Stimulated activated CD4-positive, alpha-beta T cell treated with anti-CD3 and anti-CD28 coated beads, Interleukin-1b, Interleukin-23, amount 100 ng/mL, for 48 hours (primary cell): ENCODE results near the gene RNF146.
"Not testable (repeated sequence)": the region's sequence is repeated elsewhere in the genome, so short reads cannot be mapped to it uniquely, and the experiment has no call there.

ENCODE experiments used
- DNase-seq: peaks from one replicate; pipeline ENCODE4 v3.0.0-alpha.2; 2020

RNF146 gene

DNA sequence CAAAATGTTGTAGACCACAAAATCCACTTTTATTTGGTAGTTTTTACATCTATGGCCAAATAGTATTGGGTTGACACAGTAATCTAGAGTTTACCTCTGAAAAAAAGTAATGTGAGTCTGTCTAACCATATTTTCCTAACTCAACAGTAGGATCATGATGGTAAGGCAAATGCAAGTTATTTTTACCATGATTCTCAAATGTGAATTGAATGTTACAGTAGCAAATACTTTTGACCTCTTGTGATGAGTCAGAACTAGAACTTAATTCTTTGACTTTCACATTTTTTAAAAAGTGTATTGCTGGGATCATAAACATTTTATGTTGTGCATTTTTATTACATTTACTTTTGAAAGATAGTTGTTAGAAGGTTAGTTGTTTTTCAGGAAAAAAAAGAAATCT lies 22.0 kb downstream of the RNF146 start:
- no peak for DNase-seq

DNA sequence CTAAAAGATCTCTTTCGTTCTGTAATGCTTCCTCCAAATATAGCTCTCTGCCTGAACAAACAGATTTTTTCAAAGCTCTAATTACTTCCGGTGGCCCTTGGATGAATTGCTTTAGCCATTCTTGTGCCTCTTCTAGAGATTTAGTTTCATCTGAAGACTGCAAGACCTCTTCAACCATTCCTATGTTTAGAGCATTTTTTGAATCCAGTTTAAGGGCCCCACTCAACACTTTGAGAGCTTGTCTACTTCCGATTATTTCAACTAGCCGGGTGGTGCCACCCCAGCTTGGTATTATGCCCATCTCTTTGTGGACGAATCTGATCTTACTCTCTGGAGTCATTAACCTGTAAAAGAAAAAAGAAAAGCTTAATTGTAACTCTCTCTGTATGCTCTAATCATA lies 23.3 kb downstream of the RNF146 start:
- DNase-seq: no peak

DNA sequence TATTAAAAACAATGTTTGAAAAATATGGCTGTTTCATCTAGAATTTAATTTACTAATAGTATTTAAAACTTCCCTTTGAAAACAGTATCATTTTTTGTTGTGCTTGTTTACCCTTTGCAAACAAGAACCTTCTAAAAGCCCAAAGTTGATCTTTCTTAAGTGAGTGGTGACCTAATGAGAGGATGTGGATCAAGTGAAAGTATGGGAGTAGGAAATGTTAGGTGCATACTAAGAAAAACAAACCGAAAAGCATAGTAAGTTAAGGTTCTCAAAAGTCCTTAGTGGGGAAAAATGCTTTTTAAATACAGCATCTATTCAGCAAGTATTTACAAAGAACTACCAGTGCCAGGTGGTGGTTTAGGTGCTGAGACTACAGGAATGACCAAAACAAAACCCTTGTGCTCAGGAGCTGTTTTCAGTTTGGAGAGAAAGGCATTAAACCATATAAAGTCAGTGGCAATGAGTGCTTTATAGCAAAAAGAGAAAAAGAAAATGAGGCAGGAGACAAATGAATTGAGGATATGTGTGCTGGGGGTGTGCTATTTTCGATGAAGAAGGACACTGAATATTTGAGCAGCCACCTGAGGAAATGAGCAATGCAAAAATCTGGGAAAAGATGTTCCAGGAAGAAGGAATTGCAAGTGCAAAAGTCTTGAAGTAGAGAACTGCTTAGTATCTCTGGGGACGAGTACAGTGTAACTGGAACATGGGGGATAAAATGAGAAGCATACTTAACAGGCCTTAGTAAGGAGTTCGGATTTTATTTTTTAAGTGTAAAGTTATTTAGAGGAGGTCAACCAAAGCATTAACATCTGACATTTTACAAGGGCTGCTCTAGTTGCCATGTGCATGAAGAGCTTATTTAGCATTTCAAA lies 24.0 kb downstream of the RNF146 start:
- DNase-seq: no peak

DNA sequence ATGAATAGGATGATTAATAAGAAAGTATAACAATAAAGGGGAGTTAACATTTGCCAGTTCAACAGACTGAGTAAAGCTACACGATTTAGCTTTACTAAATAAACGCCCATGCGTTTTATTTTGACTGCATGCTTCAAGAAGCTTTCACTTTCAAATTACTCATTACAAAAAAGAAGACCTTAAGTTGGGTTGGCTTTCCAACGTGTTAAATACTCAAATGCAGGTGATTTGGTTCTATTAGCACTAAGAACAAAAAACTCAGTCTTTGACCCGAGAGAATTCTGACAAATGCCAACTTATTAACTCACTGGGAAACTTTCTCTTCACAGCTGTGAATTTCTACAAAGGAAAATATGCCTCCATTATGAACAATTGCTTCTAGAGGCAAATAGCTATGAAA lies 24.8 kb downstream of the RNF146 start:
- no peak for DNase-seq

GRCh38 chr6:127297502-127298070 lies 30.9 kb downstream of the RNF146 start:
- DNase-seq: no peak

DNA sequence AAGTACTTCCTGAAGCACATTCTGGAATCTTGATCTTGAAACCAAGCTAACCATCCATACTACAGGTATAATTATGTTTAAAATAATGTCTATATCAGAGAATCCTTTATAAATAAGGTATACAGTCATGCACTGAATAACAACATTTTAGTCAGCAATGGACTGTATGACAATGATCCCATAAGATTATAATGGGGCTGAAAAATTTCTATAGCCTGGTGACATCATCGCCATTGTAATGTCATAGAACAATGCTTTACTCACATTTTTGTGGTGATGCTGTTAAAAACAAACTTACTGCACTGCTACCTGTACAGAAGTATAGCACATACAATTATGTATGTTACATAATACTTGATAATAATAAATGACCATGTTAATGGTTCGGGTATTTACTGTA lies 31.8 kb downstream of the RNF146 start:
- DNase-seq: no peak

DNA sequence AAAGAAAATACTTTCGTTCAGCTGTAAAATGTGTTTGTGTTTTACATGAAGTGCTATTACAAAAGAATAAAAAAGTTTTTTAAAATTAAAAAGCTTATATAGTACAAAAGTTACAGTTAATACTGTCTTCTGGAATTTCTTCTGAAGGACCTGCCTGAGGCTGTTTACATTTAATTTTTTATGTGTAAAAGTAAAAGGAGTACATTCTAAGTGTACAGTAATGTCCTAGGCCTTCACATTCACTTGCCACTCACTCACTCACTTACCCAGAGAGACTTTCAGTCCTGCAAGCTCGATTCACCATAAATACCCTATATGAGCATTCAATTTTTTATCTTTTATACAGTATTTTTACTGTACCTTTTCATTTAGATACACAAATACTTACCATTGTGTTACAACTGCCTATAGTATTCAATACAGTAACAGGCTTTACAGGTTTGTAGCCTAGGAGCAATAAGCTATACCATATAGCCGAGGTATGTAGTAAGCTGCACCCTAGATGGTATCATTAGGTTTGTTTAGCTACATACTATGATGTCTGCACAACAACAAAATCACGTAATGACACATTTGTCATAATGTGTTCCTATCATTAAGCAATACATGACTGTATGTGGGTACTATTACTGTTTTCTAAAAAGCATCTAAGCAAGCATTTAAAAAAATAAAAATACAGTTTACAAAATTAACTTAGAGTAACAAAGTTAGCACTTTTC lies 33.0 kb downstream of the RNF146 start:
- no peak for DNase-seq

GRCh38 chr6:127300411-127300810 lies 33.7 kb downstream of the RNF146 start:
- DNase-seq: no peak

- no peak for DNase-seq
Observed at GRCh38 chr6:127301199-127301700, 34.6 kb downstream of the RNF146 start.

- no peak for DNase-seq
Observed at GRCh38 chr6:127302728-127303660, 36.3 kb downstream of the RNF146 start.

DNA sequence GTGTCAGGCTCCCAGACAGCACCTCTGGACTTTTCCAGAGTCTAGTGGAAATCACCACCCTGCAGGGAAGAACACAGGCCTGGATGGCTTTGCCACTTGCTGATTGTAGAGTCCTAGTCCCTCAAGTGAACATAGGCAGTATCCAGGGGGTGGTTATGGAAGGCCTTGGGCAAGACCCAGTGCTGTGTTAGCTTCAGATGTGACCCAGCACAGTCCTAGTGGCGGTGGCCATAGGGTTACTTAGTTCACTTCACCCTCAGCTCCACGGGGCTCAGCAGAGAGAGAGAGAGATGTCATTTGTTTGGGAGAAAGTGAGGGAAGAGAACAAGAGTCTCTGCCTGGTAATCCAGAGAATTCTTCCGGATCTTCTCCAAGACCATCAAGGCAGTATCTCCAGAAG lies 37.3 kb downstream of the RNF146 start:
- no peak for DNase-seq

GRCh38 chr6:127305741-127306140 lies 39.1 kb downstream of the RNF146 start:
- DNase-seq: no peak

DNA sequence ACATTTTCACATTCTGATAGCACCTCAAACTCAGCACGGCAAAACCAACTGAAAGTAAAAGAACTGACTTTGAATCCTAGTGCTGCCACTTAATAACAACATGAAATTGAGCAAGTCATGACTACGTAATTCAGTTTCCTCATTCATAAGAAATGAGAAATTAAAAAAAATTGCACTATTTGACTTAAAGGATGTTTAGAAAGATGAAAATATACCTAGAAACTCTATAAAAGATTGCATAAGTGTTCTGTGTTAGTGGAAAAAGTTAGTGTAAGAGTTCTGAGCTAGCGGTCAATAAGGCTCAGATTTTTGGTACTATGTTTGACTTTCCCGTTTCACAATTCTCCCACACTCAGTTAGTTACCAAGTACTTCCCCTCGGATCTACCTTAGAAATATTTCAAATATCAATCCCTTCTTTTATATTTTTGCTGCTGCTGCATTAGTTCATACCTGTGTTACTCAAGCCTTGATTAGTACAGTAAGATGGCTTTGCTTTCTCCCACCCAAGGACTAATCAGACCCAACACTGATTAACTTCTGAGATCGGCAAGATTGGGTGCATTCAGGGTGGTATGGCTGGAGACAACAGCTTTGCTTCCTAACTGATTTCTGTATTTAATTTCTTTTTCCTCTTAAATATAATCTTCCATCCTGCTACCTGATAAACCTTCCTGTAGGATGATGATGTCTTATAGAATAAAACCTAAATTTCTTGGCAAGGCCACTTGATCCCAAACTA lies 50.9 kb downstream of the RNF146 start:
- DNase-seq: no peak

DNA sequence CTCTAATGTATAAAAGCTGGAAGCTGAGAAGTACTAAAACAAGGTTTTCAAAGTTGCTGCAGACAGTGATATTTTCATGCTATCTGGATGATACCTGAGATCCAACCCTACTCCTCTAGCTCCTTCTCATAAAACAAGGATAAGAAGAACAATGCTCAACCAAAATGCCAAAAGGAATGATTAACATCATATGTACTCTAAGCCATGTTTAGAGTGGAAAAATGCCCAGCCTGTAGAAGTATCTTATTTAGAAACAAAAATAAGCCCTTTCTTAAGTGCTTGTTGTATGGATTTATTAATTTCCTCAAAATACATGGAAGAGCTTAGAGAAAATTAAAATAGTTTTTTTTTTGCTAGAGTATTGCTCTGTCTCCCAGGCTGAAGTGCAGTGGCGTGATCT lies 53.0 kb downstream of the RNF146 start:
- no peak for DNase-seq

- no peak for DNase-seq
Observed at GRCh38 chr6:127328043-127328609, 61.5 kb downstream of the RNF146 start.

GRCh38 chr6:127331256-127331655 lies 64.6 kb downstream of the RNF146 start:
- not testable (repeated sequence) for DNase-seq

GRCh38 chr6:127332383-127332961 lies 65.8 kb downstream of the RNF146 start:
- DNase-seq: no peak
